Esophagus muscularis mucosa (tissue), 4 donors: ENCODE measurements around the gene PRM2. TPM values are rescaled to one million over a fixed set of nuclear protein-coding genes. Genes with fewer than 3 reads are reported as not detected.

Experiments
- DNase-seq: peaks from one replicate; pipeline ENCODE4 v3.0.0-alpha.2; 2017; ENCODE audit errors: extremely low spot score
- H3K27ac ChIP-seq, 4 donors: fragments of 200-600 bp; sonication (generic); replicated peaks in 1 of 4; 1 replicate in 3 of 4; 2 replicates in 1 of 4; pipeline ENCODE4 v1.5.1; 2016 to 2019; ENCODE audit warnings: mild to moderate bottlenecking in 1 of 4
- H3K27me3 ChIP-seq, 4 donors: fragments of 200-600 bp; sonication (generic); one replicate each; pipeline versions ENCODE4 v1.5.1 to v1.6.0; 2016 to 2019
- H3K36me3 ChIP-seq, 4 donors: fragments of 200-600 bp; sonication (generic); one replicate each; pipeline ENCODE4 v1.5.1; 2016 to 2019
- H3K4me1 ChIP-seq, 4 donors: fragments of 200-600 bp; sonication (generic); one replicate each; pipeline ENCODE4 v1.5.1; 2016 to 2019
- H3K4me3 ChIP-seq, 4 donors: fragments of 200-600 bp; sonication (generic); 1 replicate in 2 of 4; 2 replicates in 2 of 4; pipeline ENCODE4 v1.5.1; 2016 to 2019; ENCODE audit warnings: mild to moderate bottlenecking in 4 of 4, moderate library complexity in 1 of 4
- H3K9me3 ChIP-seq, 4 donors: fragments of 200-600 bp; sonication (generic); 1 replicate in 3 of 4; 2 replicates in 1 of 4; pipeline ENCODE4 v1.5.1; 2016 to 2019
- EP300 ChIP-seq: sonication (generic); formaldehyde crosslinking; IDR thresholded peaks from one replicate; pipeline ENCODE4 v1.6.1; 2017; ENCODE audit warnings: antibody characterized with exemption
- POLR2A ChIP-seq: fragments of 450-650 bp; IDR thresholded peaks from one replicate; pipeline ENCODE4 v1.6.1; 2017; ENCODE audit warnings: antibody characterized with exemption, moderate library complexity, mild to moderate bottlenecking, low read depth
- POLR2AphosphoS5 ChIP-seq, 2 donors: sonication (generic); formaldehyde crosslinking; IDR thresholded peaks; one replicate each; pipeline ENCODE4 v1.6.1; 2017; ENCODE audit warnings: antibody characterized with exemption in 2 of 2
- WGBS: methylation state at CpG from one replicate; pipeline ENCODE4 v1.1.5; 2018; 5-methylcytosine and 5-hydroxymethylcytosine counted together
- intact Hi-C: fragments of 100-400 bp; cut with DNase I; formaldehyde crosslinking; loops from one replicate; pipeline ENCODE4 v1.15.1; 2023
- total RNA-seq, 4 donors: library from RNA; depleted of rRNA; stranded (reverse); fragments of >200 nt; gene quantifications; one replicate each; pipeline versions ENCODE4 v1.1.0 to v1.2.1, GENCODE V29; 2016
- TF ChIP-seq, protein P1 (sequence below), 3 experiments: fragments of 200-600 bp in 2 of 3; fragments of 450-650 bp in 1 of 3; sonication (generic) in 2 of 3; IDR thresholded peaks; one replicate each; pipeline ENCODE4 v1.5.1; 2017 to 2019; ENCODE audit warnings: antibody characterized with exemption in 3 of 3, mild to moderate bottlenecking in 2 of 3, moderate library complexity in 1 of 3

Gene PRM2
- total RNA-seq, 4 donors from 2014 or later = not detected

- TF ChIP-seq POLR2AphosphoS5 (IDR thresholded peaks at IDR 0.05) (no peak), POLR2A (no peak), EP300 (no peak)
- TF ChIP-seq, protein P1, sequence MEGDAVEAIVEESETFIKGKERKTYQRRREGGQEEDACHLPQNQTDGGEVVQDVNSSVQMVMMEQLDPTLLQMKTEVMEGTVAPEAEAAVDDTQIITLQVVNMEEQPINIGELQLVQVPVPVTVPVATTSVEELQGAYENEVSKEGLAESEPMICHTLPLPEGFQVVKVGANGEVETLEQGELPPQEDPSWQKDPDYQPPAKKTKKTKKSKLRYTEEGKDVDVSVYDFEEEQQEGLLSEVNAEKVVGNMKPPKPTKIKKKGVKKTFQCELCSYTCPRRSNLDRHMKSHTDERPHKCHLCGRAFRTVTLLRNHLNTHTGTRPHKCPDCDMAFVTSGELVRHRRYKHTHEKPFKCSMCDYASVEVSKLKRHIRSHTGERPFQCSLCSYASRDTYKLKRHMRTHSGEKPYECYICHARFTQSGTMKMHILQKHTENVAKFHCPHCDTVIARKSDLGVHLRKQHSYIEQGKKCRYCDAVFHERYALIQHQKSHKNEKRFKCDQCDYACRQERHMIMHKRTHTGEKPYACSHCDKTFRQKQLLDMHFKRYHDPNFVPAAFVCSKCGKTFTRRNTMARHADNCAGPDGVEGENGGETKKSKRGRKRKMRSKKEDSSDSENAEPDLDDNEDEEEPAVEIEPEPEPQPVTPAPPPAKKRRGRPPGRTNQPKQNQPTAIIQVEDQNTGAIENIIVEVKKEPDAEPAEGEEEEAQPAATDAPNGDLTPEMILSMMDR (IDR thresholded peaks at IDR 0.05) = no peak
- WGBS = 73% methylated on average over 8 of the region's 8 CpGs
- Histone ChIP-seq H3K9me3 (no peaks in the 10 kb centered on the region), H3K4me3 (no peak overlapping the region), H3K27me3 (peaks cover 0 to 6% (median 0%) of the 10 kb centered on the region in 4 donors), H3K36me3 (no peaks in the 10 kb centered on the region), H3K4me1 (peaks cover 0 to 12% (median 3%) of the 10 kb centered on the region in 4 donors), H3K27ac (no peak overlapping the region)
- DNase-seq = no peak
- intact Hi-C loops = no loop called here
These were observed 36.6 kb upstream of the PRM2 start for GRCh38 chr16:11312718-11313492.

DNA sequence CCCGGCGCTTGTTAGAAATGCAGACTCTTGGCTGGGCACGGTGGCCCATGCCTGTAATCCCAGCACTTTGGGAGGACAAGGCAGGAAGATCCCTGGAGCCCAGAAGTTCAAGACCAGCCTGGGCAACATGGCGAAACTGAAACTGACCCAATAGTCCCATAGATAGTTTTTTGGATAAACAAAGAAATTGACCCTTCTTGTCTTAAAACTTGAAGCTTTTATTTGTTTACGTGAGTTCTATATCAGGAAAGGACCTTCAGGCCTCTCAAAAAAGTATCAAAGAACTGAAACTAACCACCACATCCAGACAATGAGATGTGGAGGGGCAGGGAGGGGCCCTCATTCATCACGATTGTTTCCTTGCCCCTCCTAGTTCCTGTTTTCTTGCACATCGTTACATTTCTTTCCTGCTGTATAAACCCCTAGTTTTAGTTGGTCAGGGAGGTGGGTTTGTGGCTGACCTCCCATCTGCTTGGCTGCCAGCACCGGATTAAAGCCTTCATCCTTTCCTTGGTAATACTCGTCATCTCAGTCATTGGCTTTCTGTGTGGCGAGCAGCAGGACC, 34.8 kb upstream of the PRM2 start:
- H3K4me3 ChIP-seq = no peak overlapping the region
- 81% methylated on average over 9 of the region's 10 CpGs for WGBS
- TF ChIP-seq POLR2AphosphoS5 (IDR thresholded peaks at IDR 0.05) (no peak), EP300 (no peak), POLR2A (no peak)
- TF ChIP-seq, protein P1 (IDR thresholded peaks at IDR 0.05) = no peak
- peaks cover 0 to 12% (median 3%) of the 10 kb centered on the region in 4 donors for H3K4me1 ChIP-seq
- no peaks in the 10 kb centered on the region for H3K36me3 ChIP-seq
- H3K27me3 ChIP-seq = no peaks in the 10 kb centered on the region
- no peak for DNase-seq
- H3K9me3 ChIP-seq = no peaks in the 10 kb centered on the region
- H3K27ac ChIP-seq = no peak overlapping the region
- intact Hi-C loops = no loop called here

GRCh38 chr16:11310634-11310977, 34.3 kb upstream of the PRM2 start:
- peaks cover 0 to 10% (median 3%) of the 10 kb centered on the region in 4 donors for H3K4me1 ChIP-seq
- no peak for DNase-seq
- H3K27me3 ChIP-seq = no peaks in the 10 kb centered on the region
- intact Hi-C loops = no loop called here
- no peak for TF ChIP-seq POLR2AphosphoS5 (IDR thresholded peaks at IDR 0.05)
- TF ChIP-seq, protein P1 (IDR thresholded peaks at IDR 0.05) = no peak
- H3K9me3 ChIP-seq = no peaks in the 10 kb centered on the region
- no peaks in the 10 kb centered on the region for H3K36me3 ChIP-seq
- WGBS = 84% methylated on average over 3 of the region's 3 CpGs
- H3K27ac ChIP-seq = no peak overlapping the region
- H3K4me3 ChIP-seq = no peak overlapping the region

DNA sequence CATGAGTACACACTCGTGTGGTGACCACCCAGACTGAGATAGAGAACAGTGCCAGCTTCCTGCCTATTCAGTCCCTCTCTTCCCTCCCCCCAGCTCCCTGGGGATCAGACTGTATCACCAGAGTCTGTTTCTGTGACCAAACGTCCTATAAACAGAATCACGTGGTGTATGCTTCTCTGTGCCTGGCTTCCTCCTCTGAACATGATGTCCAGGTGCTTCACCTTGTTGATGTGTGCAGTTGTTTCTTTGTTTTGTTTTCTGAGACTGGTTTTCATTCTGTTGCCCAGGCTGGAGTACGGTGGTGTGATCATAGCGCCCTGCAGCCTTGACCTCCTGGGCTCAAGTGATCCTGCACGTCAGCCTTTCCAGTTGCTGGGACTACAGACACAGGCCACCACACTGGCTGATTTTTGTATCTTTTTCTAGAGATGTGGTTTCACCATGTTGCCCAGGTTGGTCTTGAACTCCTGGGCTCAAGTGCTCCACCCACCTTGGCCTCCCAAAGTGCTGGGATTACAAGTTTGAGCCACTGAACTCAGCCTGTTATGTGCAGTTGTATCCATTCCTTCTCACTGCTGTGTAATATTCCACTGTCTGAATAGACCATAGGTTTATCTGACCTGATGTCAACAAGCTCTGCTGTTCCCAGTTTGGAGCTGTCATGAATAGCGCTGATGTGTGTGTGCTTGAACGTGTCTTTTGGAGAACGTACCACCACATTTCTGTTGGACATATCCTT, 33.8 kb upstream of the PRM2 start:
- Histone ChIP-seq H3K36me3 (no peaks in the 10 kb centered on the region), H3K9me3 (no peaks in the 10 kb centered on the region), H3K4me1 (peaks cover 0 to 9% (median 3%) of the 10 kb centered on the region in 4 donors), H3K27ac (no peak overlapping the region), H3K27me3 (no peaks in the 10 kb centered on the region), H3K4me3 (no peak overlapping the region)
- DNase-seq = no peak
- intact Hi-C loops = no loop called here
- 72% methylated on average over 9 of the region's 9 CpGs for WGBS
- TF ChIP-seq, protein P1 (IDR thresholded peaks at IDR 0.05) = no peak
- TF ChIP-seq POLR2A = no peak
- TF ChIP-seq POLR2AphosphoS5 (IDR thresholded peaks at IDR 0.05) = no peak
- TF ChIP-seq EP300 = no peak
